WTC11 (cell line): ENCODE results near the gene CHRNB2. TPM values are rescaled to one million over a fixed set of nuclear protein-coding genes. Genes with fewer than 3 reads are reported as not detected.

Source experiments
- ATAC-seq: fragments of 200-7000 bp; cut with Tn5 transposase; 2 replicates; pipeline ENCODE4 v1.10.0; 2021; ENCODE audit warnings: mild to moderate bottlenecking, moderate library complexity
- CTCF ChIA-PET: fragments of 300-600 bp; sonication (Branson Sonifier 250); formaldehyde crosslinking; loops from one replicate; lab custom pipeline; 2021; ENCODE audit warnings: antibody characterized with exemption; lab: Charles Lee
- POLR2A ChIA-PET: fragments of 350-600 bp; sonication (Branson Sonifier 250); formaldehyde crosslinking; loops from one replicate; lab custom pipeline; 2021; ENCODE audit warnings: antibody characterized with exemption; lab: Charles Lee
- DNase-seq: peaks from one replicate; pipeline ENCODE4 v3.0.0; 2021; ENCODE audit warnings: low spot score
- H3K27ac Mint-ChIP-seq: 2 replicates; pipeline ENCODE4 v1.8.0; 2021; ENCODE audit warnings: mixed read lengths
- H3K27me3 Mint-ChIP-seq: 2 replicates; pipeline ENCODE4 v1.8.0; 2021; ENCODE audit warnings: low read depth, mild to moderate bottlenecking, moderate library complexity, mixed read lengths
- H3K36me3 Mint-ChIP-seq: 2 replicates; pipeline ENCODE4 v1.8.0; 2021; ENCODE audit warnings: mixed read lengths
- H3K4me1 Mint-ChIP-seq: 2 replicates; pipeline ENCODE4 v1.8.0; 2022; ENCODE audit warnings: mixed read lengths
- H3K4me3 Mint-ChIP-seq: 2 replicates; pipeline ENCODE4 v1.8.0; 2021; ENCODE audit warnings: mild to moderate bottlenecking, moderate library complexity, mixed read lengths
- H3K9me3 Mint-ChIP-seq: 2 replicates; pipeline ENCODE4 v1.8.0; 2021; ENCODE audit warnings: mixed read lengths
- CREM ChIP-seq: sonication (generic); formaldehyde crosslinking; IDR thresholded peaks from 2 replicates; pipeline ENCODE4 v1.8.1; 2022; ENCODE audit warnings: mild to moderate bottlenecking, missing genetic modification reagents, moderate library complexity
- ELF4 ChIP-seq: sonication (generic); formaldehyde crosslinking; IDR thresholded peaks from 2 replicates; pipeline ENCODE4 v1.8.1; 2022; ENCODE audit warnings: low read depth, mild to moderate bottlenecking, moderate library complexity, missing genetic modification reagents
- ETV6 ChIP-seq: sonication (generic); formaldehyde crosslinking; IDR thresholded peaks from 2 replicates; pipeline ENCODE4 v1.8.1; 2022; ENCODE audit warnings: mild to moderate bottlenecking, missing genetic modification reagents
- FOXP1 ChIP-seq: sonication (generic); formaldehyde crosslinking; IDR thresholded peaks from 2 replicates; pipeline ENCODE4 v1.8.0; 2022; ENCODE audit warnings: missing genetic modification reagents, mild to moderate bottlenecking, moderate library complexity, borderline replicate concordance
- GTF2I ChIP-seq: fragments of 250-450 bp; sonication (Bioruptor Pico); conservative IDR thresholded peaks from 2 replicates; pipeline ENCODE4 v1.4.0; 2021; ENCODE audit warnings: mild to moderate bottlenecking
- MYBL2 ChIP-seq: sonication (generic); formaldehyde crosslinking; IDR thresholded peaks from 2 replicates; pipeline ENCODE4 v1.8.1; 2023; ENCODE audit warnings: mild to moderate bottlenecking, moderate library complexity, missing genetic modification reagents
- NR3C1 ChIP-seq: sonication (generic); formaldehyde crosslinking; conservative IDR thresholded peaks from 2 replicates; pipeline ENCODE4 v1.8.1; 2023; ENCODE audit warnings: low read depth, mild to moderate bottlenecking, missing genetic modification reagents
- SP1 ChIP-seq: sonication (generic); formaldehyde crosslinking; conservative IDR thresholded peaks from 2 replicates; pipeline ENCODE4 v1.8.1; 2022; ENCODE audit warnings: missing genetic modification reagents
- TP53 ChIP-seq: sonication (generic); formaldehyde crosslinking; IDR thresholded peaks from 2 replicates; pipeline ENCODE4 v1.8.1; 2023; ENCODE audit warnings: mild to moderate bottlenecking, missing genetic modification reagents
- ZNF317 ChIP-seq: sonication (generic); formaldehyde crosslinking; IDR thresholded peaks from 2 replicates; pipeline ENCODE4 v1.8.1; 2023; ENCODE audit warnings: low read depth, mild to moderate bottlenecking, moderate library complexity, missing genetic modification reagents, borderline replicate concordance
- total RNA-seq: library from RNA; stranded (reverse); gene quantifications from 3 replicates; pipeline ENCODE4 v1.2.3, GENCODE V29; 2021
- TF ChIP-seq, protein P1 (sequence below): sonication (generic); formaldehyde crosslinking; IDR thresholded peaks from 2 replicates; pipeline ENCODE4 v1.8.0; 2023; ENCODE audit warnings: missing genetic modification reagents
- TF ChIP-seq, protein P2 (sequence below): sonication (generic); formaldehyde crosslinking; IDR thresholded peaks from 2 replicates; pipeline ENCODE4 v1.8.1; 2023; ENCODE audit warnings: mild to moderate bottlenecking, moderate library complexity, missing genetic modification reagents
- TF ChIP-seq, protein P3 (sequence below): sonication (generic); formaldehyde crosslinking; IDR thresholded peaks from 2 replicates; pipeline ENCODE4 v1.8.0; 2022; ENCODE audit warnings: mild to moderate bottlenecking, missing genetic modification reagents
- TF ChIP-seq, protein P4 (sequence below): sonication (generic); formaldehyde crosslinking; IDR thresholded peaks from 2 replicates; pipeline ENCODE4 v1.8.0; 2022; ENCODE audit warnings: mild to moderate bottlenecking, missing genetic modification reagents
- TF ChIP-seq, protein P5 (sequence below): sonication (generic); formaldehyde crosslinking; IDR thresholded peaks from 2 replicates; pipeline ENCODE4 v1.8.1; 2023; ENCODE audit warnings: mild to moderate bottlenecking, missing genetic modification reagents, moderate library complexity
- TF ChIP-seq, protein P6 (sequence below): sonication (generic); formaldehyde crosslinking; IDR thresholded peaks from 2 replicates; pipeline ENCODE4 v1.8.1; 2023; ENCODE audit warnings: mild to moderate bottlenecking, missing genetic modification reagents
- TF ChIP-seq, protein P7 (sequence below): sonication (generic); formaldehyde crosslinking; IDR thresholded peaks from 2 replicates; pipeline ENCODE4 v1.8.1; 2022; ENCODE audit warnings: mild to moderate bottlenecking, moderate library complexity, missing genetic modification reagents

CHRNB2 gene
- total RNA-seq, 1 experiment from 2014 or later, result 1.7 TPM

DNA sequence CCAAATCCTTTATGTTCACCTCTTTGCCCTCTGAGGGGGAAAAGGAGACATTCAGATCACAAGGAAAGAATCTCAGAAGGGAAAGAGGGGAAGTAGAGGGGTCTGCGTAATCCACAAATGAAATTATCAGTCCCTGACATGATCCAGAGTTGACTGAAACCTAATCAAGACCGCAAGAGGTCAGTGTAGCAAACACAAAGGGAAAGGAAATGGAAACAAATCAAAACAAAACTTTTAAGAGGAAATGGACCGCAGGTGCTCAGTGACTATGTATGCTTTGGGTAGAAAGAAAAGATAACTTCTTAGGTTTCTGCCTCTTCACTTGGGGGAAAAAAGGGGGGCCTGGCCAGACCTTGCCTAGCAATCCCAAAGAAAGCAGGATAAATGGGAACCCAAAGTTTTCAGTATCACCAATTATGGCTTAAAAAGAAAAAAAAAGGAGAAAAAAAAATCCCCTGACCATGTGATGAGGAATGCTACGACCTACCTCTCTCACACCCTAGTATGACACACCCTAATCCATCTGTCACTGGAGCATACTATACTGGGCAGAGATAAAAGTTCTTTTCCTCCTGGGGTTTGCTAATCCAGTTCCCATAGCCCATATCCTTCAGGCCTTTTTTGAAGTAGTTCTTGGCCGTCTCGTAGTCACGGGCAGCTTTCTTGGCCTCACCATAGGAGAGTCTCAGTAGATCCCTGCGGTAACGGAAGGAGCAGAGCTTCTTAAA lies 16.9 kb downstream of the CHRNB2 start:
- no peak for ATAC-seq
- ChIA-PET POLR2A (interaction anchor here (0.6 kb wide), 1 partner anchor 30 kb away, joined by 4 read pairs; no protein-coding TSS in a partner anchor), CTCF (interaction anchor here (0.5 kb wide), 1 partner anchor 389 kb away, joined by 3 read pairs; no protein-coding TSS in a partner anchor)
- TF ChIP-seq, protein P1, sequence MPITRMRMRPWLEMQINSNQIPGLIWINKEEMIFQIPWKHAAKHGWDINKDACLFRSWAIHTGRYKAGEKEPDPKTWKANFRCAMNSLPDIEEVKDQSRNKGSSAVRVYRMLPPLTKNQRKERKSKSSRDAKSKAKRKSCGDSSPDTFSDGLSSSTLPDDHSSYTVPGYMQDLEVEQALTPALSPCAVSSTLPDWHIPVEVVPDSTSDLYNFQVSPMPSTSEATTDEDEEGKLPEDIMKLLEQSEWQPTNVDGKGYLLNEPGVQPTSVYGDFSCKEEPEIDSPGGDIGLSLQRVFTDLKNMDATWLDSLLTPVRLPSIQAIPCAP (CRISPR knock-in tag), result no peak
- no peak for TF ChIP-seq ETV6
- TF ChIP-seq, protein P2, sequence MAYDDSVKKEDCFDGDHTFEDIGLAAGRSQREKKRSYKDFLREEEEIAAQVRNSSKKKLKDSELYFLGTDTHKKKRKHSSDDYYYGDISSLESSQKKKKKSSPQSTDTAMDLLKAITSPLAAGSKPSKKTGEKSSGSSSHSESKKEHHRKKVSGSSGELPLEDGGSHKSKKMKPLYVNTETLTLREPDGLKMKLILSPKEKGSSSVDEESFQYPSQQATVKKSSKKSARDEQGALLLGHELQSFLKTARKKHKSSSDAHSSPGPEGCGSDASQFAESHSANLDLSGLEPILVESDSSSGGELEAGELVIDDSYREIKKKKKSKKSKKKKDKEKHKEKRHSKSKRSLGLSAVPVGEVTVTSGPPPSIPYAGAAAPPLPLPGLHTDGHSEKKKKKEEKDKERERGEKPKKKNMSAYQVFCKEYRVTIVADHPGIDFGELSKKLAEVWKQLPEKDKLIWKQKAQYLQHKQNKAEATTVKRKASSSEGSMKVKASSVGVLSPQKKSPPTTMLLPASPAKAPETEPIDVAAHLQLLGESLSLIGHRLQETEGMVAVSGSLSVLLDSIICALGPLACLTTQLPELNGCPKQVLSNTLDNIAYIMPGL (CRISPR knock-in tag), result no peak
- TF ChIP-seq NR3C1 (CRISPR knock-in tag), result no peak
- TF ChIP-seq SP1 (CRISPR knock-in tag), result no peak
- Mint-ChIP-seq H3K4me1 (no peaks in the 10 kb centered on the region), H3K36me3 (peaks cover 86% of the 10 kb centered on the region), H3K27ac (no peak overlapping the region), H3K27me3 (no peaks in the 10 kb centered on the region), H3K9me3 (no peaks in the 10 kb centered on the region), H3K4me3 (no peak overlapping the region)
- no peak for DNase-seq

DNA sequence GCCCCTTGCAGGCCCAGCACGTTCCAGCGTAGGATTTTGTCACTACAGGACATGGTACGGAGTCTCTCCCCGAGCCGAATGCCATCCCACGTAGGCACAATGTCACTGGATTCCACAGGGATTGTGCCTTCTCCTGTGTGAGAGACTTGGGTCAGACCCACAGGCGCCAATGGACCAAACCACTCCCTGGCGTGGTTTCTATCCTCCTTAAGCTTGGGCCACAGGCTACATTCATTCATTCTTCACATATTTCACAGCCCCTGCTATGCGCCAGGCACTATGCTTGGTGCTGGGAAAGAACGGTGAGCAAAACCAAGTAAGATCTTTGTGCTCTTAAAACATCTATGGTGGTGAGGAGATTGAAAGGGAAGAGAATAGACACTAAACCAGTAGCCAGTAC lies 18.7 kb downstream of the CHRNB2 start:
- no peak for DNase-seq
- no peaks in the 10 kb centered on the region for H3K27me3 Mint-ChIP-seq
- no peak overlapping the region for H3K4me3 Mint-ChIP-seq
- peaks cover 92% of the 10 kb centered on the region for H3K36me3 Mint-ChIP-seq
- H3K4me1 Mint-ChIP-seq, result no peaks in the 10 kb centered on the region
- TF ChIP-seq, protein P3, sequence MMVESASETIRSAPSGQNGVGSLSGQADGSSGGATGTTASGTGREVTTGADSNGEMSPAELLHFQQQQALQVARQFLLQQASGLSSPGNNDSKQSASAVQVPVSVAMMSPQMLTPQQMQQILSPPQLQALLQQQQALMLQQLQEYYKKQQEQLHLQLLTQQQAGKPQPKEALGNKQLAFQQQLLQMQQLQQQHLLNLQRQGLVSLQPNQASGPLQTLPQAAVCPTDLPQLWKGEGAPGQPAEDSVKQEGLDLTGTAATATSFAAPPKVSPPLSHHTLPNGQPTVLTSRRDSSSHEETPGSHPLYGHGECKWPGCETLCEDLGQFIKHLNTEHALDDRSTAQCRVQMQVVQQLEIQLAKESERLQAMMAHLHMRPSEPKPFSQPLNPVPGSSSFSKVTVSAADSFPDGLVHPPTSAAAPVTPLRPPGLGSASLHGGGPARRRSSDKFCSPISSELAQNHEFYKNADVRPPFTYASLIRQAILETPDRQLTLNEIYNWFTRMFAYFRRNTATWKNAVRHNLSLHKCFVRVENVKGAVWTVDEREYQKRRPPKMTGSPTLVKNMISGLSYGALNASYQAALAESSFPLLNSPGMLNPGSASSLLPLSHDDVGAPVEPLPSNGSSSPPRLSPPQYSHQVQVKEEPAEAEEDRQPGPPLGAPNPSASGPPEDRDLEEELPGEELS, result no peak
- TF ChIP-seq, protein P4, sequence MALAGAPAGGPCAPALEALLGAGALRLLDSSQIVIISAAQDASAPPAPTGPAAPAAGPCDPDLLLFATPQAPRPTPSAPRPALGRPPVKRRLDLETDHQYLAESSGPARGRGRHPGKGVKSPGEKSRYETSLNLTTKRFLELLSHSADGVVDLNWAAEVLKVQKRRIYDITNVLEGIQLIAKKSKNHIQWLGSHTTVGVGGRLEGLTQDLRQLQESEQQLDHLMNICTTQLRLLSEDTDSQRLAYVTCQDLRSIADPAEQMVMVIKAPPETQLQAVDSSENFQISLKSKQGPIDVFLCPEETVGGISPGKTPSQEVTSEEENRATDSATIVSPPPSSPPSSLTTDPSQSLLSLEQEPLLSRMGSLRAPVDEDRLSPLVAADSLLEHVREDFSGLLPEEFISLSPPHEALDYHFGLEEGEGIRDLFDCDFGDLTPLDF, result no peak
- no peak for TF ChIP-seq ELF4
- no peak for TF ChIP-seq FOXP1 (CRISPR knock-in tag)
- TF ChIP-seq, protein P5, sequence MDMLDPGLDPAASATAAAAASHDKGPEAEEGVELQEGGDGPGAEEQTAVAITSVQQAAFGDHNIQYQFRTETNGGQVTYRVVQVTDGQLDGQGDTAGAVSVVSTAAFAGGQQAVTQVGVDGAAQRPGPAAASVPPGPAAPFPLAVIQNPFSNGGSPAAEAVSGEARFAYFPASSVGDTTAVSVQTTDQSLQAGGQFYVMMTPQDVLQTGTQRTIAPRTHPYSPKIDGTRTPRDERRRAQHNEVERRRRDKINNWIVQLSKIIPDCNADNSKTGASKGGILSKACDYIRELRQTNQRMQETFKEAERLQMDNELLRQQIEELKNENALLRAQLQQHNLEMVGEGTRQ, result no peak
- ChIA-PET POLR2A (no interaction called here), CTCF (interaction anchor here (0.6 kb wide), 1 partner anchor 59 kb away, joined by 3 read pairs; no protein-coding TSS in a partner anchor)
- ATAC-seq, result no peak; the same call in 1 of the 2 replicates
- H3K9me3 Mint-ChIP-seq, result no peaks in the 10 kb centered on the region
- H3K27ac Mint-ChIP-seq, result no peak overlapping the region

DNA sequence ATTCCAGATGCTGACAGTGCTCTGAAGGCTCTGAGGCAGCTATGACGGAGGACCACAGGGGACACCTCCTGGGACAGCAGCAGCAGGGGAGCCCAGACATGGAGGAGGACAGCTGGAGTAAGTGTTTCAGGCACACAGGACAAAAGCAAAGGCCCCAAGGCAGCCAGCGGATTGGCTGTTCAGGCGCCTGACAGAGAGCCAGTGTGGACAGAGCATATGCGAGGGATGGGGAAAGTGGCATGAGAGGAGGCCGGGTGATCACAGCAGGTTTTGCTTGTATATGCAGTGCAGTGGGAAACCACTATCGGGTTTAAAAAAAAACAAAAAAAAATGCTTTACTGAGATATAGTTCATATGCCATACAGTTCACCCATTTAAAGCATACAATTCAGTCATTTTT lies 19.1 kb downstream of the CHRNB2 start:
- CTCF ChIA-PET, result interaction anchor here (0.6 kb wide), 1 partner anchor 59 kb away, joined by 3 read pairs; no protein-coding TSS in a partner anchor
- TF ChIP-seq, protein P6, sequence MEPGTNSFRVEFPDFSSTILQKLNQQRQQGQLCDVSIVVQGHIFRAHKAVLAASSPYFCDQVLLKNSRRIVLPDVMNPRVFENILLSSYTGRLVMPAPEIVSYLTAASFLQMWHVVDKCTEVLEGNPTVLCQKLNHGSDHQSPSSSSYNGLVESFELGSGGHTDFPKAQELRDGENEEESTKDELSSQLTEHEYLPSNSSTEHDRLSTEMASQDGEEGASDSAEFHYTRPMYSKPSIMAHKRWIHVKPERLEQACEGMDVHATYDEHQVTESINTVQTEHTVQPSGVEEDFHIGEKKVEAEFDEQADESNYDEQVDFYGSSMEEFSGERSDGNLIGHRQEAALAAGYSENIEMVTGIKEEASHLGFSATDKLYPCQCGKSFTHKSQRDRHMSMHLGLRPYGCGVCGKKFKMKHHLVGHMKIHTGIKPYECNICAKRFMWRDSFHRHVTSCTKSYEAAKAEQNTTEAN (CRISPR knock-in tag), result no peak
- TF ChIP-seq GTF2I (CRISPR knock-in tag) (no peak), CREM (no peak), ZNF317 (CRISPR knock-in tag) (no peak), MYBL2 (CRISPR knock-in tag) (no peak), TP53 (CRISPR knock-in tag) (no peak), ETV6 (no peak)
- TF ChIP-seq, protein P7, sequence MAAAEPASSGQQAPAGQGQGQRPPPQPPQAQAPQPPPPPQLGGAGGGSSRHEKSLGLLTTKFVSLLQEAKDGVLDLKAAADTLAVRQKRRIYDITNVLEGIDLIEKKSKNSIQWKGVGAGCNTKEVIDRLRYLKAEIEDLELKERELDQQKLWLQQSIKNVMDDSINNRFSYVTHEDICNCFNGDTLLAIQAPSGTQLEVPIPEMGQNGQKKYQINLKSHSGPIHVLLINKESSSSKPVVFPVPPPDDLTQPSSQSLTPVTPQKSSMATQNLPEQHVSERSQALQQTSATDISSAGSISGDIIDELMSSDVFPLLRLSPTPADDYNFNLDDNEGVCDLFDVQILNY (CRISPR knock-in tag), result no peak
- TF ChIP-seq, all 79 proteins: peak for 0
- no peaks in the 10 kb centered on the region for H3K4me1 Mint-ChIP-seq
- no peak for ATAC-seq
- no peaks in the 10 kb centered on the region for H3K27me3 Mint-ChIP-seq
- no peak for DNase-seq
- H3K27ac Mint-ChIP-seq, result no peak overlapping the region
- POLR2A ChIA-PET, result no interaction called here
- H3K36me3 Mint-ChIP-seq, result peaks cover 96% of the 10 kb centered on the region
- H3K9me3 Mint-ChIP-seq, result no peaks in the 10 kb centered on the region
- H3K4me3 Mint-ChIP-seq, result no peak overlapping the region
